HepG2 (cell line): ENCODE results near the gene PLCXD1. TPM values are rescaled to one million over a fixed set of nuclear protein-coding genes. Genes with fewer than 3 reads are reported as not detected.
A peak's percentile ranks its signal among the peaks of the same experiment; 100 is the strongest.

Experiments
- EZH2 ChIP-seq: conservative IDR thresholded peaks from 2 replicates; pipeline ENCODE4 v1.6.1; 2012; ENCODE audit warnings: mild to moderate bottlenecking, low read depth, low read length, moderate library complexity
- GABPB1 ChIP-seq: IDR thresholded peaks from 2 replicates; pipeline ENCODE4 v1.6.1; 2016; ENCODE audit warnings: mild to moderate bottlenecking, missing genetic modification reagents, moderate library complexity, missing compliant biosample characterization
- MIXL1 ChIP-seq: IDR thresholded peaks from 2 replicates; pipeline ENCODE4 v1.6.1; 2016
- NCOA2 ChIP-seq: sonication (generic); formaldehyde crosslinking; IDR thresholded peaks from 2 replicates; pipeline ENCODE4 v1.8.0; 2022; ENCODE audit warnings: inconsistent platforms
- NFE2L1 ChIP-seq: sonication (generic); formaldehyde crosslinking; IDR thresholded peaks from 2 replicates; pipeline ENCODE4 v1.4.0; 2020; ENCODE audit warnings: missing genetic modification reagents, mild to moderate bottlenecking, borderline replicate concordance
- NR2F1 ChIP-seq, 2 experiments: fragments of 450-650 bp in 1 of 2; formaldehyde crosslinking in 1 of 2; IDR thresholded peaks; 2 replicates each; pipeline versions ENCODE4 v1.5.0 to v1.6.1; 2016 to 2020; ENCODE audit warnings: mild to moderate bottlenecking in 1 of 2, missing compliant biosample characterization in 1 of 2, missing genetic modification reagents in 1 of 2, moderate library complexity in 1 of 2
- POGZ ChIP-seq: sonication (generic); formaldehyde crosslinking; IDR thresholded peaks from 2 replicates; pipeline ENCODE4 v1.4.0; 2020; ENCODE audit warnings: mild to moderate bottlenecking, missing genetic modification reagents
- PPARG ChIP-seq: conservative IDR thresholded peaks from 2 replicates; pipeline ENCODE4 v1.6.1; 2016; ENCODE audit warnings: missing biosample characterization, missing genetic modification reagents
- RARA ChIP-seq: IDR thresholded peaks from 2 replicates; pipeline ENCODE4 v1.6.1; 2016; ENCODE audit warnings: missing genetic modification reagents, missing compliant biosample characterization
- RBM22 ChIP-seq: fragments of 200-400 bp; formaldehyde crosslinking; optimal IDR thresholded peaks from 2 replicates; pipeline ENCODE3; 2017; ENCODE audit warnings: mild to moderate bottlenecking, low read length, moderate library complexity
- RFXANK ChIP-seq: IDR thresholded peaks from 2 replicates; pipeline ENCODE4 v1.6.1; 2016
- SAP130 ChIP-seq: IDR thresholded peaks from 2 replicates; pipeline ENCODE4 v1.6.1; 2016; ENCODE audit warnings: low read depth
- SRSF9 ChIP-seq: fragments of 200-400 bp; formaldehyde crosslinking; IDR thresholded peaks from 2 replicates; pipeline ENCODE4 v1.6.1; 2018; ENCODE audit warnings: borderline replicate concordance, mild to moderate bottlenecking, low read depth, low read length; ENCODE audit not compliant: insufficient read depth, poor library complexity, severe bottlenecking
- SYNCRIP ChIP-seq: fragments of 200-400 bp; formaldehyde crosslinking; IDR thresholded peaks from 2 replicates; pipeline ENCODE4 v1.6.1; 2018; ENCODE audit warnings: mild to moderate bottlenecking, low read depth, low read length; ENCODE audit not compliant: insufficient read depth
- TMF1 ChIP-seq: sonication (generic); formaldehyde crosslinking; IDR thresholded peaks from 2 replicates; pipeline ENCODE4 v1.8.1; 2022; ENCODE audit warnings: low read depth, missing genetic modification reagents
- TOE1 ChIP-seq: sonication (generic); formaldehyde crosslinking; IDR thresholded peaks from 2 replicates; pipeline ENCODE4 v1.4.0; 2020; ENCODE audit warnings: mild to moderate bottlenecking, missing genetic modification reagents
- WIZ ChIP-seq: sonication (generic); formaldehyde crosslinking; IDR thresholded peaks from 2 replicates; pipeline ENCODE4 v1.5.1; 2020; ENCODE audit warnings: mild to moderate bottlenecking, missing genetic modification reagents
- ZBTB7B ChIP-seq: sonication (generic); formaldehyde crosslinking; IDR thresholded peaks from 2 replicates; pipeline ENCODE4 v1.4.0; 2020; ENCODE audit warnings: missing genetic modification reagents
- ZMAT3 ChIP-seq: sonication (generic); formaldehyde crosslinking; conservative IDR thresholded peaks from 2 replicates; pipeline ENCODE4 v1.7.0; 2021; ENCODE audit warnings: missing genetic modification reagents
- ZNF543 ChIP-seq: sonication (generic); formaldehyde crosslinking; IDR thresholded peaks from 2 replicates; pipeline ENCODE4 v1.4.0; 2020; ENCODE audit warnings: mild to moderate bottlenecking, missing genetic modification reagents
- ZNF574 ChIP-seq: sonication (generic); formaldehyde crosslinking; IDR thresholded peaks from 2 replicates; pipeline ENCODE4 v1.4.0; 2020; ENCODE audit warnings: missing genetic modification reagents
- polyA plus RNA-seq, 8 experiments: library from polyadenylated mRNA; depleted of rRNA in 3 of 8; stranded (reverse) in 7 of 8; unstranded in 1 of 8; fragments of >200 nt; fragmentation: Illumina TruSeq in 4 of 8; extraction: Trizol in 4 of 8; gene quantifications; 2 replicates each; pipeline versions ENCODE4 v1.2.1 to v1.2.3, GENCODE V29; 2011 to 2016; ENCODE audit warnings: low read depth in 4 of 8, missing spikeins in 1 of 8, mixed read lengths in 1 of 8; ENCODE audit not compliant: insufficient read depth in 1 of 8
- total RNA-seq, 5 experiments: library from RNA; depleted of rRNA; stranded (reverse); fragments of >200 nt; fragmentation: Illumina TruSeq; extraction: Trizol; gene quantifications; 2 replicates each; pipeline ENCODE4 v1.2.3, GENCODE V29; 2016; ENCODE audit warnings: low read depth in 1 of 5
- TF ChIP-seq, protein P1 (sequence below), 2 experiments: sonication (generic) in 1 of 2; formaldehyde crosslinking in 1 of 2; IDR thresholded peaks; 2 replicates each; pipeline versions ENCODE4 v1.5.1 to v1.6.1; 2011 to 2020; ENCODE audit warnings: borderline replicate concordance in 1 of 2, low read depth in 1 of 2, low read length in 1 of 2, mild to moderate bottlenecking in 1 of 2, missing genetic modification reagents in 1 of 2, moderate library complexity in 1 of 2
- TF ChIP-seq, protein P2 (sequence below): sonication (generic); formaldehyde crosslinking; IDR thresholded peaks from 2 replicates; pipeline ENCODE4 v1.4.0; 2020; ENCODE audit warnings: mild to moderate bottlenecking, missing genetic modification reagents
- TF ChIP-seq, protein P3 (sequence below): IDR thresholded peaks from 2 replicates; pipeline ENCODE4 v1.6.1; 2016; ENCODE audit warnings: missing compliant biosample characterization, missing genetic modification reagents, borderline replicate concordance

Gene PLCXD1
- total and polyA plus RNA-seq, 2 of the 13 experiments (the other 11 are each of a cell fraction or from before 2014, with no cell fraction given) = 87.7 to 153 TPM

- TF ChIP-seq SRSF9 (no peak), GABPB1 (CRISPR knock-in tag) (peak; percentile 68; the same call in 1 of the 2 replicates), RFXANK (CRISPR knock-in tag) (no peak), SAP130 (CRISPR knock-in tag) (peak; percentile 53; the same call in 1 of the 2 replicates), NFE2L1 (CRISPR knock-in tag) (no peak), ZMAT3 (peak; percentile 54; the same call in 1 of the 2 replicates), NR2F1 (CRISPR knock-in tag; IDR thresholded peaks at IDR 0.05) (peak; percentile 77 to 78), ZBTB7B (no peak), ZNF543 (CRISPR knock-in tag) (no peak), POGZ (CRISPR knock-in tag) (peak; percentile 48; the same call in 1 of the 2 replicates), EZH2 (no peak), ZNF574 (CRISPR knock-in tag) (peak; percentile 56; the same call in 1 of the 2 replicates), MIXL1 (0 out of 2 replicates have a peak, but pooled peaks have one; percentile 56), TOE1 (no peak), RBM22 (no peak), TMF1 (CRISPR knock-in tag) (no peak), SYNCRIP (no peak), PPARG (peak; percentile 57), RARA (peak; percentile 87), WIZ (no peak), NCOA2 (no peak)
- TF ChIP-seq, protein P1, sequence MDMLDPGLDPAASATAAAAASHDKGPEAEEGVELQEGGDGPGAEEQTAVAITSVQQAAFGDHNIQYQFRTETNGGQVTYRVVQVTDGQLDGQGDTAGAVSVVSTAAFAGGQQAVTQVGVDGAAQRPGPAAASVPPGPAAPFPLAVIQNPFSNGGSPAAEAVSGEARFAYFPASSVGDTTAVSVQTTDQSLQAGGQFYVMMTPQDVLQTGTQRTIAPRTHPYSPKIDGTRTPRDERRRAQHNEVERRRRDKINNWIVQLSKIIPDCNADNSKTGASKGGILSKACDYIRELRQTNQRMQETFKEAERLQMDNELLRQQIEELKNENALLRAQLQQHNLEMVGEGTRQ (IDR thresholded peaks at IDR 0.05; ENCODE audit: low read depth, low read length) = no peak
- TF ChIP-seq, protein P1 (CRISPR knock-in tag; IDR thresholded peaks at IDR 0.05; ENCODE audit: borderline replicate concordance) = no peak
- TF ChIP-seq, protein P2, sequence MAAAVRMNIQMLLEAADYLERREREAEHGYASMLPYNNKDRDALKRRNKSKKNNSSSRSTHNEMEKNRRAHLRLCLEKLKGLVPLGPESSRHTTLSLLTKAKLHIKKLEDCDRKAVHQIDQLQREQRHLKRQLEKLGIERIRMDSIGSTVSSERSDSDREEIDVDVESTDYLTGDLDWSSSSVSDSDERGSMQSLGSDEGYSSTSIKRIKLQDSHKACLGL = 0 out of 2 replicates have a peak, but pooled peaks have one; percentile 17
- TF ChIP-seq, protein P3, sequence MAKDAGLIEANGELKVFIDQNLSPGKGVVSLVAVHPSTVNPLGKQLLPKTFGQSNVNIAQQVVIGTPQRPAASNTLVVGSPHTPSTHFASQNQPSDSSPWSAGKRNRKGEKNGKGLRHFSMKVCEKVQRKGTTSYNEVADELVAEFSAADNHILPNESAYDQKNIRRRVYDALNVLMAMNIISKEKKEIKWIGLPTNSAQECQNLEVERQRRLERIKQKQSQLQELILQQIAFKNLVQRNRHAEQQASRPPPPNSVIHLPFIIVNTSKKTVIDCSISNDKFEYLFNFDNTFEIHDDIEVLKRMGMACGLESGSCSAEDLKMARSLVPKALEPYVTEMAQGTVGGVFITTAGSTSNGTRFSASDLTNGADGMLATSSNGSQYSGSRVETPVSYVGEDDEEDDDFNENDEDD = peak; percentile 43; the same call in 1 of the 2 replicates
Measured at GRCh38 chrX:270848-271367, 10.3 kb upstream of the PLCXD1 start (continued).
